Right atrium auricular region (tissue), 2 donors: ENCODE data around the gene CACNA1H. TPM values are rescaled to one million over a fixed set of nuclear protein-coding genes. Genes with fewer than 3 reads are reported as not detected.

ENCODE experiments used
- DNase-seq: peaks from one replicate; pipeline ENCODE4 v3.0.0-alpha.2; 2019; ENCODE audit warnings: low spot score
- H3K27ac ChIP-seq, 2 donors: fragments of 200-600 bp; sonication (generic); 1 replicate in 1 of 2; 2 replicates in 1 of 2; pipeline ENCODE4 v1.5.1; 2016 to 2019
- H3K27me3 ChIP-seq, 2 donors: fragments of 200-600 bp; sonication (generic); one replicate each; pipeline versions ENCODE4 v1.5.1 to v1.6.0; 2017 to 2019
- H3K36me3 ChIP-seq: fragments of 200-600 bp; sonication (generic); one replicate; pipeline ENCODE4 v1.5.1; 2016
- H3K4me1 ChIP-seq, 2 donors: fragments of 200-600 bp; sonication (generic); one replicate each; pipeline versions ENCODE4 v1.5.1 to v1.6.0; 2017 to 2019
- H3K4me3 ChIP-seq, 2 donors: fragments of 200-600 bp; sonication (generic); 1 replicate in 1 of 2; 2 replicates in 1 of 2; pipeline ENCODE4 v1.5.1; 2017 to 2019; ENCODE audit warnings: mild to moderate bottlenecking in 1 of 2, moderate library complexity in 1 of 2
- H3K9me3 ChIP-seq, 2 donors: fragments of 200-600 bp; sonication (generic); one replicate each; pipeline ENCODE4 v1.5.1; 2019
- CTCF ChIP-seq, 2 donors: fragments of 200-600 bp; sonication (generic); IDR thresholded peaks; one replicate each; pipeline ENCODE4 v1.5.1; 2019; ENCODE audit warnings: antibody characterized with exemption in 2 of 2
- total RNA-seq, 2 donors: library from RNA; depleted of rRNA; stranded (reverse); fragments of >200 nt; gene quantifications; one replicate each; pipeline ENCODE4 v1.1.0, GENCODE V29; 2016

The CACNA1H gene
- total RNA-seq, 2 donors from 2014 or later = 7.0 to 9.4 TPM

- TF ChIP-seq CTCF (IDR thresholded peaks at IDR 0.05) = no peak
- no peaks in the 10 kb centered on the region for H3K27me3 ChIP-seq
- H3K27ac ChIP-seq = no peak overlapping the region
- no peak overlapping the region for H3K4me3 ChIP-seq
- DNase-seq = no peak
- no peaks in the 10 kb centered on the region for H3K36me3 ChIP-seq
- no peaks in the 10 kb centered on the region for H3K4me1 ChIP-seq
- no peaks in the 10 kb centered on the region for H3K9me3 ChIP-seq
These were observed 61.0 kb downstream of the CACNA1H start for GRCh38 chr16:1213796-1214372.

- no peak for TF ChIP-seq CTCF (IDR thresholded peaks at IDR 0.05)
- Histone ChIP-seq H3K27ac (no peak overlapping the region), H3K27me3 (no peaks in the 10 kb centered on the region), H3K4me3 (no peak overlapping the region), H3K4me1 (no peaks in the 10 kb centered on the region), H3K9me3 (no peaks in the 10 kb centered on the region), H3K36me3 (no peaks in the 10 kb centered on the region)
- DNase-seq = no peak
These were observed 61.8 kb downstream of the CACNA1H start for GRCh38 chr16:1214719-1215118.

GRCh38 chr16:1215574-1216295 is 62.8 kb downstream of the CACNA1H start:
- no peak overlapping the region for H3K4me3 ChIP-seq
- H3K4me1 ChIP-seq = no peaks in the 10 kb centered on the region
- TF ChIP-seq CTCF (IDR thresholded peaks at IDR 0.05) = no peak
- H3K9me3 ChIP-seq = no peaks in the 10 kb centered on the region
- H3K27ac ChIP-seq = no peak overlapping the region
- H3K36me3 ChIP-seq = no peaks in the 10 kb centered on the region
- H3K27me3 ChIP-seq = no peaks in the 10 kb centered on the region
- DNase-seq = no peak

GRCh38 chr16:1216296-1216619 is 63.4 kb downstream of the CACNA1H start:
- no peak overlapping the region for H3K4me3 ChIP-seq
- no peaks in the 10 kb centered on the region for H3K4me1 ChIP-seq
- no peaks in the 10 kb centered on the region for H3K36me3 ChIP-seq

GRCh38 chr16:1216681-1217400 is 63.9 kb downstream of the CACNA1H start:
- no peaks in the 10 kb centered on the region for H3K9me3 ChIP-seq

More at GRCh38 chr16:1216296-1216619, 63.4 kb downstream of the CACNA1H start:
- H3K27ac ChIP-seq = no peak overlapping the region
- TF ChIP-seq CTCF (IDR thresholded peaks at IDR 0.05) = no peak
- no peaks in the 10 kb centered on the region for H3K9me3 ChIP-seq
- no peaks in the 10 kb centered on the region for H3K27me3 ChIP-seq
- no peak for DNase-seq

More at GRCh38 chr16:1216681-1217400, 63.9 kb downstream of the CACNA1H start:
- no peak overlapping the region for H3K4me3 ChIP-seq
- no peak for TF ChIP-seq CTCF (IDR thresholded peaks at IDR 0.05)
- DNase-seq = no peak
- no peaks in the 10 kb centered on the region for H3K36me3 ChIP-seq
- no peaks in the 10 kb centered on the region for H3K27me3 ChIP-seq
- H3K4me1 ChIP-seq = no peaks in the 10 kb centered on the region
- no peak overlapping the region for H3K27ac ChIP-seq
